Large intestine (tissue), 3 donors: ENCODE measurements around the gene RASA4B. TPM values are rescaled to one million over a fixed set of nuclear protein-coding genes. Genes with fewer than 3 reads are reported as not detected.
"Not testable (repeated sequence)": the region's sequence is repeated elsewhere in the genome, so short reads cannot be mapped to it uniquely, and the experiment has no call there.

Experiments
- DNase-seq, 2 donors: peaks; one replicate each; pipeline versions ENCODE4 v3.0.0 to v3.0.0-alpha.2; 2013
- H3K27ac ChIP-seq: one replicate; pipeline ENCODE4 v1.5.1; 2013; ENCODE audit warnings: low read length
- H3K27me3 ChIP-seq: 2 replicates; pipeline ENCODE4 v1.6.1; 2013; ENCODE audit warnings: low read length; ENCODE audit not compliant: control insufficient read depth, insufficient read depth
- H3K36me3 ChIP-seq: 2 replicates; pipeline ENCODE4 v1.6.1; 2013; ENCODE audit warnings: low read length; ENCODE audit not compliant: control insufficient read depth, insufficient read depth
- H3K4me1 ChIP-seq: one replicate; pipeline ENCODE4 v1.6.1; 2013; ENCODE audit warnings: low read length; ENCODE audit not compliant: control insufficient read depth, insufficient read depth
- H3K4me3 ChIP-seq: one replicate; pipeline ENCODE4 v1.5.1; 2013; ENCODE audit warnings: low read length
- H3K9me3 ChIP-seq: one replicate; pipeline ENCODE4 v1.6.1; 2013; ENCODE audit warnings: mild to moderate bottlenecking, low read depth, low read length, moderate library complexity; ENCODE audit not compliant: control insufficient read depth
- WGBS: methylation state at CpG from one replicate; pipeline ENCODE4 v1.1.5; 2013; ENCODE audit warnings: low lambda C conversion rate; ENCODE audit not compliant: insufficient coverage; 5-methylcytosine and 5-hydroxymethylcytosine counted together
- polyA plus RNA-seq: library from polyadenylated mRNA; unstranded; fragments of 120-200 nt; gene quantifications from one replicate; pipeline ENCODE4 v1.2.1, GENCODE V29; 2013

Gene RASA4B
- polyA plus RNA-seq, 1 donor = 14.2 TPM

- H3K27me3 ChIP-seq = no peaks in the 10 kb centered on the region
- H3K4me1 ChIP-seq = peaks cover 10% of the 10 kb centered on the region
- no peak within 1 kb of the TSS for H3K27ac ChIP-seq
- H3K9me3 ChIP-seq = peaks cover 4% of the 10 kb centered on the region
- WGBS = no CpG with 5 or more reads among the region's 81 CpGs
- peaks cover 16% of the 10 kb centered on the region for H3K36me3 ChIP-seq
- peak within 1 kb of the TSS; percentile 92 for H3K4me3 ChIP-seq
- DNase-seq = peak; percentile 88 to 92
These were observed 52.8 kb downstream of the RASA4B start, which contains the start of the genes ALKBH4 and LRWD1 for GRCh38 chr7:102464577-102465280. TSS of gene ALKBH4 (minus strand) at chr7:102464863. CDS start at chr7:102464836, 27 bp downstream. TSS of gene LRWD1 (plus strand) at chr7:102464984. CDS start at chr7:102465081, 97 bp downstream.

GRCh38 chr7:102463841-102464576 lies 53.6 kb downstream of the RASA4B start:
- H3K4me3 ChIP-seq = peak overlapping the region; percentile 73
- H3K27me3 ChIP-seq = no peaks in the 10 kb centered on the region
- WGBS = no CpG with 5 or more reads among the region's 24 CpGs
- no peak for DNase-seq
- H3K9me3 ChIP-seq = peaks cover 4% of the 10 kb centered on the region
- no peak overlapping the region for H3K27ac ChIP-seq
- H3K36me3 ChIP-seq = peaks cover 18% of the 10 kb centered on the region
- H3K4me1 ChIP-seq = peaks cover 10% of the 10 kb centered on the region

- DNase-seq = no peak
- peaks cover 35% of the 10 kb centered on the region for H3K36me3 ChIP-seq
- H3K4me1 ChIP-seq = peaks cover 5% of the 10 kb centered on the region
- H3K9me3 ChIP-seq = no peaks in the 10 kb centered on the region
- WGBS = no CpG with 5 or more reads among the region's 8 CpGs
- no peak overlapping the region for H3K4me3 ChIP-seq
- H3K27me3 ChIP-seq = no peaks in the 10 kb centered on the region
- H3K27ac ChIP-seq = no peak overlapping the region
These were observed 57.1 kb downstream of the RASA4B start for GRCh38 chr7:102460467-102460866.

- Histone ChIP-seq H3K4me3 (no peak overlapping the region), H3K27ac (no peak overlapping the region), H3K9me3 (no peaks in the 10 kb centered on the region), H3K36me3 (peaks cover 35% of the 10 kb centered on the region), H3K27me3 (no peaks in the 10 kb centered on the region), H3K4me1 (peaks cover 5% of the 10 kb centered on the region)
- no peak for DNase-seq
- no CpG with 5 or more reads among the region's 24 CpGs for WGBS
These were observed 58.2 kb downstream of the RASA4B start for GRCh38 chr7:102459221-102459844.

- no peak overlapping the region for H3K27ac ChIP-seq
- peaks cover 35% of the 10 kb centered on the region for H3K36me3 ChIP-seq
- WGBS = no CpG with 5 or more reads among the region's 40 CpGs
- no peak overlapping the region for H3K4me3 ChIP-seq
- H3K9me3 ChIP-seq = no peaks in the 10 kb centered on the region
- no peaks in the 10 kb centered on the region for H3K27me3 ChIP-seq
- no peak for DNase-seq
- H3K4me1 ChIP-seq = no peaks in the 10 kb centered on the region
These were observed 60.1 kb downstream of the RASA4B start for GRCh38 chr7:102457352-102457924.

GRCh38 chr7:102456327-102456726 lies 61.2 kb downstream of the RASA4B start:
- no peaks in the 10 kb centered on the region for H3K27me3 ChIP-seq

GRCh38 chr7:102455596-102455995 lies 62.0 kb downstream of the RASA4B start:
- WGBS = no CpG with 5 or more reads among the region's 11 CpGs
- Histone ChIP-seq H3K36me3 (peaks cover 35% of the 10 kb centered on the region), H3K27ac (no peak overlapping the region), H3K4me1 (no peaks in the 10 kb centered on the region), H3K9me3 (no peaks in the 10 kb centered on the region), H3K27me3 (no peaks in the 10 kb centered on the region), H3K4me3 (no peak overlapping the region)
- no peak for DNase-seq

More at GRCh38 chr7:102456327-102456726, 61.2 kb downstream of the RASA4B start:
- Histone ChIP-seq H3K36me3 (peaks cover 35% of the 10 kb centered on the region), H3K9me3 (no peaks in the 10 kb centered on the region), H3K4me1 (no peaks in the 10 kb centered on the region), H3K27ac (no peak overlapping the region), H3K4me3 (no peak overlapping the region)
- no CpG with 5 or more reads among the region's 10 CpGs for WGBS
- no peak for DNase-seq

GRCh38 chr7:102454932-102455331 lies 62.6 kb downstream of the RASA4B start:
- WGBS = 100% methylated on average over 5 of the region's 10 CpGs
- not testable (repeated sequence) for H3K9me3 ChIP-seq, H3K27ac ChIP-seq, H3K4me1 ChIP-seq, H3K27me3 ChIP-seq, H3K4me3 ChIP-seq, DNase-seq
- H3K36me3 ChIP-seq = peaks cover 35% of the 10 kb centered on the region

GRCh38 chr7:102454468-102454867 lies 63.1 kb downstream of the RASA4B start:
- Histone ChIP-seq H3K4me1 (no peaks in the 10 kb centered on the region), H3K4me3 (no peak overlapping the region), H3K27ac (no peak overlapping the region), H3K9me3 (no peaks in the 10 kb centered on the region), H3K27me3 (no peaks in the 10 kb centered on the region), H3K36me3 (peaks cover 33% of the 10 kb centered on the region)
- no CpG with 5 or more reads among the region's 12 CpGs for WGBS
- DNase-seq = no peak

- Histone ChIP-seq H3K36me3 (peaks cover 23% of the 10 kb centered on the region), H3K27ac (no peak overlapping the region), H3K27me3 (no peaks in the 10 kb centered on the region), H3K4me1 (no peaks in the 10 kb centered on the region), H3K9me3 (no peaks in the 10 kb centered on the region), H3K4me3 (no peak overlapping the region)
- DNase-seq = no peak
- no CpG with 5 or more reads among the region's 7 CpGs for WGBS
These were observed 64.3 kb downstream of the RASA4B start for GRCh38 chr7:102453319-102453718.
